Measurements from ENCODE around the gene IKBIP.

The IKBIP gene

DNA sequence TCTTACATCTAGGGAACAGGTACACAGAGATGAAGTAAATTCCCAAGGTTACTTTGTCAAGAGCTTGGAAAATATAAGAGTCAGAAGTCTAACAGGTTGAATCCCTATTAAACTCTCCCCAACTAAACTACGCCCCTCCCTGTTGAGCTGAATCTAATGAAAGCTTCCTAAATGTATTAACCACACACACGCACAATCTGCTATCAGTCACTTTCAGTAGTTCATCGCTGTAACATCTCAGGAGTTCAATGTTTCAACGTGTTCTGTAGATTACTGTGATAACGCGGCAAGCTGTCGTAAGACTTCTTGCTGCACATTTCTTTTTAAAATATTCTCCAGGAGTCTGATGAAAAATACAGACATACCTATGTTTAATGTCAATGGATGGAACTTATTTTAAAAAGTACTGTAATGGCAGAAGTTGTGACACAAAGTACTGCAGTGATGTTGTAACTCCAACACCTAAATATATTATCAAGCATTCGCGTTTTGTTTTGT is 51.7 kb downstream of the IKBIP start:
- no peak for DNase-seq (ENCODE audit: low spot score)
- in situ Hi-C loops (cut with MboI; ENCODE audit: low pct_unique_long_range_greater_than_20kb, low sequenced_read_pairs, unreplicated experiment), result no loop called here
- TF ChIP-seq, protein P1, sequence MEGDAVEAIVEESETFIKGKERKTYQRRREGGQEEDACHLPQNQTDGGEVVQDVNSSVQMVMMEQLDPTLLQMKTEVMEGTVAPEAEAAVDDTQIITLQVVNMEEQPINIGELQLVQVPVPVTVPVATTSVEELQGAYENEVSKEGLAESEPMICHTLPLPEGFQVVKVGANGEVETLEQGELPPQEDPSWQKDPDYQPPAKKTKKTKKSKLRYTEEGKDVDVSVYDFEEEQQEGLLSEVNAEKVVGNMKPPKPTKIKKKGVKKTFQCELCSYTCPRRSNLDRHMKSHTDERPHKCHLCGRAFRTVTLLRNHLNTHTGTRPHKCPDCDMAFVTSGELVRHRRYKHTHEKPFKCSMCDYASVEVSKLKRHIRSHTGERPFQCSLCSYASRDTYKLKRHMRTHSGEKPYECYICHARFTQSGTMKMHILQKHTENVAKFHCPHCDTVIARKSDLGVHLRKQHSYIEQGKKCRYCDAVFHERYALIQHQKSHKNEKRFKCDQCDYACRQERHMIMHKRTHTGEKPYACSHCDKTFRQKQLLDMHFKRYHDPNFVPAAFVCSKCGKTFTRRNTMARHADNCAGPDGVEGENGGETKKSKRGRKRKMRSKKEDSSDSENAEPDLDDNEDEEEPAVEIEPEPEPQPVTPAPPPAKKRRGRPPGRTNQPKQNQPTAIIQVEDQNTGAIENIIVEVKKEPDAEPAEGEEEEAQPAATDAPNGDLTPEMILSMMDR (IDR thresholded peaks at IDR 0.05; ENCODE audit: extremely low read depth, insufficient read depth, missing control alignments), result no peak

DNA sequence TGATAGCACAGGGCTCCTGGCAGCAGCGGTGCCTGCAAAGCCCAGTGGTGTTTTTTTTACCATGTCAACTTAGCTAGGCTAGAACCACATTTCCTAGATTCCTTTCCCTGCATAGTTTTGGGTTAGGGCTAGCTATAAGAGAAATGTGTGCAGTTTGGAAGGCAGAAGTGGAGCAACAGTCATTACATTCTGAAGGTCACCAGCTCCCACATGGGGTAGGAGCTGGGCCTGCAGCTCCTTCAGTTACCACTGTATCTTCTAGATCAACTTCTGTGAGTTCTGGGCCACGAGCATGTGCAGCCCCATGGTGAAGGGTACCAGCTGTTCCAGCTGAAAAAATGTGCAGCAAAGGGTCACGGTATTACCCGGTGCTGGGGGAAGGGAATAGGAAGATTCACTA is 53.4 kb downstream of the IKBIP start:
- DNase-seq (ENCODE audit: low spot score), result no peak
- TF ChIP-seq, protein P1 (IDR thresholded peaks at IDR 0.05; ENCODE audit: extremely low read depth, insufficient read depth, missing control alignments), result no peak
- in situ Hi-C loops (cut with MboI; ENCODE audit: low pct_unique_long_range_greater_than_20kb, low sequenced_read_pairs, unreplicated experiment), result no loop called here

DNA sequence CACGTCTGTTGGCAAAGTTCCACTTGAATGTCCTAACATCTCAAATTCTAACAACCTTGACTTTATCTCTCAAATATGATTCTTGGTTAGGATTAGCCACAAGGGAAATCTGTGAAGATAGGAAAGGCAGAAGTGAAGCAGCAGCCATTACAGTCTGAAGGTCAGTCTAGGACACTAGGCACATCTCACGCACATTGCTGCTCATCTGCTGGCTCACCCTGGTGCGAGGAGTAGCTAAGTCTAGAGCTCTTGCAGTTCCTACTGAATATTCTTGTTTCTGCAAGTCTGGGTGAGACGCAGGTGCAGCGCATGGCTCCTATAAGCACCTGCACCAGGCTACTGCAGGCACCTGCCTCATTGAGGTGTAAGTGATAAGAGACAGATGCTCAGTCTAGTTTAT is 57.5 kb downstream of the IKBIP start:
- in situ Hi-C loops (cut with MboI; ENCODE audit: low pct_unique_long_range_greater_than_20kb, low sequenced_read_pairs, unreplicated experiment), result no loop called here
- no peak for DNase-seq (ENCODE audit: low spot score)
- TF ChIP-seq, protein P1 (IDR thresholded peaks at IDR 0.05; ENCODE audit: extremely low read depth, insufficient read depth, missing control alignments), result no peak

DNA sequence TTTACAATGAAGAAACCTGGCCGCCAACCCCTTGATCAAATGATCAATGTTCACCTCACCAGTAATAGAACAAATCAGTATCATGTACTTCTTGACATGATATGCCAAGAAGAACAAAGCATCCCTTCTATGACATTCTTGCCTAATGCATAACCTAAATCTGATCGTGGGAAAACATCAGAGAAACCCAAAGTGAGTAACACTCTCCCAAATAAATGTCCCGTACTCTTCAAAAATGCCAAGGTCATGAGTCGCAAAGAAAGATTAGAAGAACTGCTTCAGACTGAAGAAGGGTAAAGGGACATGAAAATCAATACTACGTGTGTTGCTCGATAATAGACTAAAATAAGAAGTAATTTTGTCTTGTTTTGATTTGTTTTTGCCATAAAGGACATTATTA is 62.5 kb downstream of the IKBIP start:
- in situ Hi-C loops (cut with MboI; ENCODE audit: low pct_unique_long_range_greater_than_20kb, low sequenced_read_pairs, unreplicated experiment), result no loop called here
- TF ChIP-seq, protein P1 (IDR thresholded peaks at IDR 0.05; ENCODE audit: extremely low read depth, insufficient read depth, missing control alignments), result no peak
- no peak for DNase-seq (ENCODE audit: low spot score)

DNA sequence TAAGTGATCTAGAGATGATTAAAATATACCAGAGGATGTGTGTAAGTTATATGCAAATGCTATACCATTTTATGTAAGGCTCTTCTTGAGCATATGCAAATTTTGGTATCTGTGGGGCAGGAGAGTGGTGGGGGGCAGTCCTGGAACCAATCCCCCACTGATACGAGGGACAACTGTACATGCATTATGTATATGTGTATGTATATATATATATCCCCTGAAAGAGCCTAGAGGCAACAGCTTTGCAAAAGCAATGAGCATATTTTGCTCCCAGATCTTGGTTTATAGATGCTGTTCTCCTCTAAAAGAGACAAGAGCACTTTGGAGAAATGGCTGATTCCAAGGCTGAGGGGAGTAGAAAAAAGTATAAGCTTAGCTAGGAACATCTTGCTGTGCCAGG is 63.5 kb downstream of the IKBIP start:
- in situ Hi-C loops (cut with MboI; ENCODE audit: low pct_unique_long_range_greater_than_20kb, low sequenced_read_pairs, unreplicated experiment), result no loop called here
- DNase-seq (ENCODE audit: low spot score), result no peak
- TF ChIP-seq, protein P1 (IDR thresholded peaks at IDR 0.05; ENCODE audit: extremely low read depth, insufficient read depth, missing control alignments), result no peak

DNA sequence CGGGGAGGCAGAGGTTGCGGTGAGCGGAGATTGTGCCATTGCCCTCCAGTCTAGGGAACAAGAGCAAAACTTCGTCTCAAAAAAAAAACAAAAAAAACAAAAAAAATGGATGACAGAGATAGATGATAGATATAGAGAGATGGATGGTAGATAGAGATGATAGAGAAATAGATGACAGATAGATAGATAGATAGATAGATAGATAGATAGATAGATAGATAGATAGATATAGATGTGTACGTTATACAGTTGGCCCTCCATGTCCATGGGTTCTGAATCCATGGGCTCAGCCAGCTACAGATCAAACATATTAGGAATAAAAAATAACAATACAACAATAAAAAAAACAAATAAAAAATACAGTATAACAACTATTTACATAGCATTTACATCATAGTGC is 63.9 kb downstream of the IKBIP start:
- DNase-seq (ENCODE audit: low spot score), result no peak
- TF ChIP-seq, protein P1 (IDR thresholded peaks at IDR 0.05; ENCODE audit: extremely low read depth, insufficient read depth, missing control alignments), result no peak
- in situ Hi-C loops (cut with MboI; ENCODE audit: low pct_unique_long_range_greater_than_20kb, low sequenced_read_pairs, unreplicated experiment), result no loop called here

DNA sequence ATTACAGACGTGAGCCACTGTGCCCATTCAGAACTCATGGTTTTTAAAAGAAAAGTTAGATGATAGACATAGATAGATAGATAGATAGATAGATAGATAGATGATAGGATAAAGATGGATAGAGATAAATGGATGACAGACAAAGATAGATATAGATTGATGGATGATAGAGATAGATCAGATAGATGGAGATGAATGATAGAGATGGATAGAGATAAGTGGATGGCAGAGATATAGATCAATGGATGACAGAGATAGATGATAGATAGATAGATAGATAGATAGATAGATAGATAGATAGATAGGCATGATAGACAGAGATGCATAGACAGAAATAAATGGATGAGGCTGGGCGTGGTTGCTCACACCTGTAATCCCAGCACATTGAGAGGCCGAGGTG is 64.8 kb downstream of the IKBIP start:
- no peak for DNase-seq (ENCODE audit: low spot score)
- TF ChIP-seq, protein P1 (IDR thresholded peaks at IDR 0.05; ENCODE audit: extremely low read depth, insufficient read depth, missing control alignments), result no peak
- in situ Hi-C loops (cut with MboI; ENCODE audit: low pct_unique_long_range_greater_than_20kb, low sequenced_read_pairs, unreplicated experiment), result no loop called here

Measured in GM13977 (cell line).